ENCODE data around the gene SNX3. TPM values are rescaled to one million over a fixed set of nuclear protein-coding genes. Genes with fewer than 3 reads are reported as not detected.
"Not testable (repeated sequence)": the region's sequence is repeated elsewhere in the genome, so short reads cannot be mapped to it uniquely, and the experiment has no call there.

The SNX3 gene
- 100 to 1,000 TPM in 1 of 2 donors, 10 to 100 TPM in 1; 88.7 to 108 TPM for total RNA-seq
- long read RNA-seq, transcript SNX3-201 (4 exons, 1,755 nt) = major isoform, 127 of 147 reads
- long read RNA-seq, transcript SNX3-202 (4 exons, 890 nt) = minor isoform, 9 of 147 reads
- long read RNA-seq, partial matches to known transcripts = 4 of 147 reads
- long read RNA-seq, other reads (novel, unspliced or antisense) = 6 of 147 reads

- intact Hi-C loops (cut with DNase I, micrococcal nuclease) = no loop called here
- DNase-seq (peak; percentile 95 to 98), ATAC-seq (peak; percentile 94)
These were observed at the start of gene SNX3 for GRCh38 chr6:108260809-108261569. Gene SNX3, minus strand, starts transcription at chr6:108261040. Its CDS starts 119 bp downstream, at chr6:108260921.

- intact Hi-C loops (cut with DNase I, micrococcal nuclease) = no loop called here
- DNase-seq (no peak), ATAC-seq (no peak)
These were observed 49.0 kb upstream of the SNX3 start for GRCh38 chr6:108309844-108310243.

GRCh38 chr6:108308641-108309040 is 47.8 kb upstream of the SNX3 start:
- intact Hi-C loops (cut with DNase I, micrococcal nuclease); ATAC-seq; DNase-seq: not testable (repeated sequence)

GRCh38 chr6:108304646-108305045 is 43.8 kb upstream of the SNX3 start:
- DNase-seq = no peak
- intact Hi-C loops (cut with DNase I, micrococcal nuclease) = no loop called here
- ATAC-seq = no peak

GRCh38 chr6:108302386-108302785 is 41.5 kb upstream of the SNX3 start:
- ATAC-seq = no peak
- intact Hi-C loops (cut with DNase I, micrococcal nuclease) = no loop called here
- no peak for DNase-seq

- ATAC-seq (no peak), DNase-seq (no peak)
- intact Hi-C loops (cut with DNase I, micrococcal nuclease) = no loop called here
These were observed 34.8 kb upstream of the SNX3 start for GRCh38 chr6:108295676-108296075.

- ATAC-seq = peak; percentile 98
- peak; percentile 95 to 96 for DNase-seq
- intact Hi-C loops (cut with DNase I, micrococcal nuclease) = no loop called here
These were observed 34.1 kb upstream of the SNX3 start, which contains the start of gene AFG1L for GRCh38 chr6:108294727-108295625. Gene AFG1L, plus strand, starts transcription at chr6:108295054. Its CDS starts 26 bp downstream, at chr6:108295080.

GRCh38 chr6:108294297-108294726 is 33.5 kb upstream of the SNX3 start:
- DNase-seq = no peak
- peak; percentile 29 for ATAC-seq
- intact Hi-C loops (cut with DNase I, micrococcal nuclease) = no loop called here

- intact Hi-C loops (cut with DNase I, micrococcal nuclease) = no loop called here
- DNase-seq (peak in 1 of 2 donors; percentile 11), ATAC-seq (no peak)
These were observed 32.9 kb upstream of the SNX3 start for GRCh38 chr6:108293527-108294296.

GRCh38 chr6:108292561-108292960 is 31.7 kb upstream of the SNX3 start:
- DNase-seq; intact Hi-C loops (cut with DNase I, micrococcal nuclease); ATAC-seq: not testable (repeated sequence)

GRCh38 chr6:108291091-108291490 is 30.3 kb upstream of the SNX3 start:
- ATAC-seq = no peak
- intact Hi-C loops (cut with DNase I, micrococcal nuclease) = no loop called here
- DNase-seq = no peak

GRCh38 chr6:108288742-108289141 is 27.9 kb upstream of the SNX3 start:
- DNase-seq (no peak), ATAC-seq (no peak)
- intact Hi-C loops (cut with DNase I, micrococcal nuclease) = no loop called here

GRCh38 chr6:108287373-108287772 is 26.5 kb upstream of the SNX3 start:
- no peak for ATAC-seq
- intact Hi-C loops (cut with DNase I, micrococcal nuclease) = no loop called here
- no peak for DNase-seq

- intact Hi-C loops (cut with DNase I, micrococcal nuclease) = no loop called here
- ATAC-seq (no peak), DNase-seq (no peak)
These were observed 25.5 kb upstream of the SNX3 start for GRCh38 chr6:108286366-108286765.

GRCh38 chr6:108285381-108285780 is 24.5 kb upstream of the SNX3 start:
- ATAC-seq = no peak
- DNase-seq = no peak
- intact Hi-C loops (cut with DNase I, micrococcal nuclease) = no loop called here

GRCh38 chr6:108277831-108278230 is 17.0 kb upstream of the SNX3 start:
- intact Hi-C loops (cut with DNase I, micrococcal nuclease) = no loop called here
- DNase-seq (no peak), ATAC-seq (no peak)

- no peak for ATAC-seq
- no peak for DNase-seq
- intact Hi-C loops (cut with DNase I, micrococcal nuclease) = no loop called here
These were observed 16.5 kb upstream of the SNX3 start for GRCh38 chr6:108277295-108277694.

GRCh38 chr6:108275976-108276375 is 15.1 kb upstream of the SNX3 start:
- DNase-seq (no peak), ATAC-seq (peak; percentile 40)
- intact Hi-C loops (cut with DNase I, micrococcal nuclease) = no loop called here

GRCh38 chr6:108274546-108274945 is 13.7 kb upstream of the SNX3 start:
- no peak for DNase-seq
- intact Hi-C loops (cut with DNase I, micrococcal nuclease) = no loop called here
- ATAC-seq = no peak

Data from left colon (tissue), 2 donors.